Endodermal cell (in vitro differentiated cells): ENCODE results near the gene ELAVL3. TPM values are rescaled to one million over a fixed set of nuclear protein-coding genes. Genes with fewer than 3 reads are reported as not detected.

Source experiments
- DNase-seq: peaks from one replicate; pipeline ENCODE4 v3.0.0-alpha.2; 2017
- H3K27ac ChIP-seq: 2 replicates; pipeline ENCODE4 v1.5.1; 2013; ENCODE audit warnings: mild to moderate bottlenecking, low read depth, low read length, moderate library complexity
- H3K27me3 ChIP-seq: 2 replicates; pipeline ENCODE4 v1.6.1; 2013; ENCODE audit warnings: mild to moderate bottlenecking, low read length, moderate library complexity; ENCODE audit not compliant: insufficient read depth, control insufficient read depth, poor library complexity, severe bottlenecking
- H3K36me3 ChIP-seq: 2 replicates; pipeline ENCODE4 v1.7.0; 2013; ENCODE audit warnings: mild to moderate bottlenecking, low read length, moderate library complexity; ENCODE audit not compliant: control insufficient read depth, insufficient read depth
- H3K4me1 ChIP-seq: one replicate; pipeline ENCODE4 v1.7.0; 2013; ENCODE audit warnings: low read length; ENCODE audit not compliant: control insufficient read depth, insufficient read depth
- H3K4me3 ChIP-seq: 2 replicates; pipeline ENCODE4 v1.5.1; 2013; ENCODE audit warnings: mild to moderate bottlenecking, low read length, moderate library complexity
- H3K9ac ChIP-seq: 2 replicates; pipeline ENCODE4 v1.6.1; 2013; ENCODE audit warnings: mild to moderate bottlenecking, low read length, moderate library complexity; ENCODE audit not compliant: poor library complexity, severe bottlenecking; ENCODE audit errors: extremely low read depth
- H3K9me3 ChIP-seq: 2 replicates; pipeline ENCODE4 v1.6.1; 2013; ENCODE audit warnings: mild to moderate bottlenecking, low read length, moderate library complexity; ENCODE audit not compliant: control insufficient read depth
- H3K27ac Mint-ChIP-seq: 2 replicates; pipeline ENCODE4 v1.8.0; 2020; ENCODE audit warnings: mixed read lengths
- H3K27me3 Mint-ChIP-seq: 2 replicates; pipeline ENCODE4 v1.8.0; 2021; ENCODE audit warnings: mild to moderate bottlenecking, mixed read lengths; ENCODE audit not compliant: insufficient read depth
- H3K36me3 Mint-ChIP-seq: 2 replicates; pipeline ENCODE4 v1.8.0; 2020; ENCODE audit warnings: low read depth, mixed read lengths
- H3K4me1 Mint-ChIP-seq: 2 replicates; pipeline ENCODE4 v1.8.0; 2020; ENCODE audit warnings: mixed read lengths
- H3K4me3 Mint-ChIP-seq: 2 replicates; pipeline ENCODE4 v1.8.0; 2020; ENCODE audit warnings: mild to moderate bottlenecking, moderate library complexity, mixed read lengths
- H3K9me3 Mint-ChIP-seq: 2 replicates; pipeline ENCODE4 v1.8.0; 2020; ENCODE audit warnings: mild to moderate bottlenecking, mixed read lengths
- WGBS, 2 experiments: methylation state at CpG; one replicate each; pipeline versions ENCODE4 v1.1.5 to v1.1.7; 2013; ENCODE audit warnings: missing lambda C conversion rate in 2 of 2, mixed read lengths in 1 of 2; ENCODE audit not compliant: insufficient coverage in 1 of 2, insufficient read length in 1 of 2; 5-methylcytosine and 5-hydroxymethylcytosine counted together
- long read RNA-seq, 4 experiments: library from polyadenylated mRNA in 2 of 4; library from RNA in 1 of 4; library from capped mRNA in 1 of 4; stranded (forward) in 3 of 4; unstranded in 1 of 4; transcript quantifications; one replicate each; pipeline ENCODE4 v2.0.0, GENCODE V29; 2020 to 2021; ENCODE audit warnings: inconsistent platforms in 1 of 4
- polyA plus RNA-seq, 2 experiments: library from polyadenylated mRNA; stranded (reverse); fragments of 50-300 nt; gene quantifications; one replicate each; pipeline ENCODE4 v1.2.3, GENCODE V29; 2013
- total RNA-seq, 2 donors: library from RNA; stranded (reverse); fragmentation: NEBNext Ultra II Directional in 1 of 2; extraction: Animal tissue kit (Norgen Biotek cat#: 25700) in 1 of 2; gene quantifications; 2 replicates in 1 of 2; 3 replicates in 1 of 2; pipeline ENCODE4 v1.2.1, GENCODE V29; 2021
- TF ChIP-seq, protein P1 (sequence below): fragments of 200-600 bp; sonication (generic); conservative IDR thresholded peaks from 2 replicates; pipeline ENCODE4 v1.5.0; 2021; ENCODE audit warnings: antibody characterized with exemption, mild to moderate bottlenecking

The ELAVL3 gene
- under 1 TPM in 1 of 2 donors, not detected in 1; 0.55 TPM for total RNA-seq
- 42.1 TPM for polyA plus RNA-seq (2013, experiment 1 of 2)
- 37.5 TPM for polyA plus RNA-seq (2013, experiment 2 of 2)
- long read RNA-seq, experiment 1: 0 reads
- long read RNA-seq, experiment 2: 0 reads
- long read RNA-seq, experiment 3: 0 reads
- long read RNA-seq, experiment 4: 0 reads

DNA sequence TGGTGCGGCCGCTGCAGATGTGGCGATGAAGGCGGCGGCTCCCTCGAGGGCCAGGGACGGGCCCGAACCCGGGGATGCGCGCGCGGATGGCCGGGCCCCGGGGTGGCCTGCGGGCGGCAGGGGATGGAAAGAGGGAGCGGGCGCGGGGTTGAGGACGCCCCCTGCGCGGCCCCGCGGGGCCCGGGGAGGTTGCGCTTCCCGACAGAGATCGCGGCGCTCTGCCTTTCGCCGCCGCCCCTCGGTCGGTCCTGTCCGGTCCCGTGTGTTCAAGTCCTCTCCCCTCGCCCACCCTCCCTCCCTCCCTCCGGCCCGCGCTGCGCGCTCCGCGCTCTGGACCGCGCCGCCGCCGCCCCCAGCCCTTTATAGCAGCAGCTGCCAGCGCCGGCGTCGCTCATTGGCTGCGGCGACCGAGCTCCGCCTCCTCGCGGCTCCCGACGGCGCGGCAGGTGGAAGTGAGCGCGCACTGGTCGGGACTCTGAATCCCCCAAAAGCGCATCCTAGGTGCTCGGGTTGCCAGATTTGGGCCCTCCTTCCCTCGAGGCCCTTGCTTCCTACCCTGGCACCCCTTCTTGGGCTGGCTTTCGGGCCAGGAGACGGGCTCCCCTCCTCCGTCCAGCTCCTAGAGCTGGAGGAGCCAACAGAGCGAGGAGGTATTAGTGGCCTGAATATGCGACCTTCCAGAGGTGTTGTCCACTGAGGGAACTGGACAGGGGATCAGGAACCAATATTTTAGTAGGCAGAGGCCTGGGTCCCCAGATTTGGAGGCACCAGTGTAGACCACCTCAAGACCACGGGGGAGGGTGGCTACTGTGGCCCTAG lies at the start of gene ELAVL3:
TSS of gene ELAVL3 (minus strand) at position 332 of the 819 bp plus-strand sequence. CDS start 438 bp downstream, outside the sequence.
- H3K36me3 ChIP-seq: no peaks in the 10 kb centered on the region
- Mint-ChIP-seq H3K36me3 (peaks cover 10% of the 10 kb centered on the region), H3K4me3 (no peak within 1 kb of the TSS), H3K27me3 (peaks cover 66% of the 10 kb centered on the region), H3K27ac (no peak within 1 kb of the TSS), H3K4me1 (no peaks in the 10 kb centered on the region), H3K9me3 (peaks cover 3% of the 10 kb centered on the region)
- no peaks in the 10 kb centered on the region for H3K9me3 ChIP-seq
- peaks cover 70% of the 10 kb centered on the region for H3K27me3 ChIP-seq
- peak within 1 kb of the TSS; percentile 49 for H3K27ac ChIP-seq
- H3K9ac ChIP-seq: no peak within 1 kb of the TSS
- TF ChIP-seq, protein P1, sequence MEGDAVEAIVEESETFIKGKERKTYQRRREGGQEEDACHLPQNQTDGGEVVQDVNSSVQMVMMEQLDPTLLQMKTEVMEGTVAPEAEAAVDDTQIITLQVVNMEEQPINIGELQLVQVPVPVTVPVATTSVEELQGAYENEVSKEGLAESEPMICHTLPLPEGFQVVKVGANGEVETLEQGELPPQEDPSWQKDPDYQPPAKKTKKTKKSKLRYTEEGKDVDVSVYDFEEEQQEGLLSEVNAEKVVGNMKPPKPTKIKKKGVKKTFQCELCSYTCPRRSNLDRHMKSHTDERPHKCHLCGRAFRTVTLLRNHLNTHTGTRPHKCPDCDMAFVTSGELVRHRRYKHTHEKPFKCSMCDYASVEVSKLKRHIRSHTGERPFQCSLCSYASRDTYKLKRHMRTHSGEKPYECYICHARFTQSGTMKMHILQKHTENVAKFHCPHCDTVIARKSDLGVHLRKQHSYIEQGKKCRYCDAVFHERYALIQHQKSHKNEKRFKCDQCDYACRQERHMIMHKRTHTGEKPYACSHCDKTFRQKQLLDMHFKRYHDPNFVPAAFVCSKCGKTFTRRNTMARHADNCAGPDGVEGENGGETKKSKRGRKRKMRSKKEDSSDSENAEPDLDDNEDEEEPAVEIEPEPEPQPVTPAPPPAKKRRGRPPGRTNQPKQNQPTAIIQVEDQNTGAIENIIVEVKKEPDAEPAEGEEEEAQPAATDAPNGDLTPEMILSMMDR: peak; percentile 31
- H3K4me1 ChIP-seq: no peaks in the 10 kb centered on the region
- peak; percentile 68 for DNase-seq
- H3K4me3 ChIP-seq: no peak within 1 kb of the TSS
- WGBS, 2 experiments: 18 to 50% methylated on average over 6 to 75 of the region's 77 CpGs

DNA sequence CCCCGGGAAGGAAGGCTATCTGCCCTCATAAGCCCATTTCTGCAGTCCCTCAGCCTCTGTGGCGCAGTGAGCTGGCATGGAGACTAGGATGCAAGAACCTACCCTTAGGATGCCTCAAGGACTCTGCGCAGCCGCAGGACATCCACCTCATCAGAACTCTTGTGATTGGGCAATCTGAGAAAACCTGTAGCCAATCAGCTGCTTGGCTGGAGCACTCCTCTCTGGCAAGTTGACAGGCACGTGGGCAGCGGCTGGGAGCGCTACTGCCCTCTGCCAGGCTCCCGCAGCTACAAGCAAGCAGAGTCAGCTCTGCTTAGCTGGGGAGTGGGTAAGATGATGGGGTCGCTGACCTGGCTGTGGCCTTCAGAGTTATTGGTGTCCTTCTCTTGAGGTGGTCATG lies 49.6 kb upstream of the ELAVL3 start:
- Histone ChIP-seq H3K9me3 (no peaks in the 10 kb centered on the region), H3K4me1 (no peaks in the 10 kb centered on the region), H3K27ac (no peak overlapping the region), H3K9ac (no peak overlapping the region), H3K36me3 (no peaks in the 10 kb centered on the region), H3K4me3 (no peak overlapping the region), H3K27me3 (no peaks in the 10 kb centered on the region)
- H3K9me3 Mint-ChIP-seq: no peaks in the 10 kb centered on the region
- 39 to 59% methylated on average over 4 to 9 of the region's 9 CpGs for WGBS, 2 experiments
- no peak overlapping the region for H3K27ac Mint-ChIP-seq
- peaks cover 26% of the 10 kb centered on the region for H3K27me3 Mint-ChIP-seq
- TF ChIP-seq, protein P1: peak; percentile 58
- peak; percentile 95 for DNase-seq
- no peaks in the 10 kb centered on the region for H3K36me3 Mint-ChIP-seq
- H3K4me1 Mint-ChIP-seq: peaks cover 7% of the 10 kb centered on the region
- no peak overlapping the region for H3K4me3 Mint-ChIP-seq

GRCh38 chr19:11528551-11529341 lies 47.9 kb upstream of the ELAVL3 start, which contains the start of gene ECSIT:
ECSIT (minus strand) TSS chr19:11529134; CDS start chr19:11519170, 9,964 bp downstream.
- no peaks in the 10 kb centered on the region for H3K27me3 ChIP-seq
- TF ChIP-seq, protein P1: no peak
- no peaks in the 10 kb centered on the region for H3K9me3 ChIP-seq
- H3K4me1 ChIP-seq: no peaks in the 10 kb centered on the region
- H3K27ac ChIP-seq: peak within 1 kb of the TSS; percentile 89
- Mint-ChIP-seq H3K4me3 (peak within 1 kb of the TSS; percentile 89), H3K9me3 (no peaks in the 10 kb centered on the region), H3K4me1 (peaks cover 6% of the 10 kb centered on the region), H3K36me3 (no peaks in the 10 kb centered on the region), H3K27ac (peak within 1 kb of the TSS; percentile 95), H3K27me3 (peaks cover 11% of the 10 kb centered on the region)
- DNase-seq: peak; percentile 99
- no peaks in the 10 kb centered on the region for H3K36me3 ChIP-seq
- H3K9ac ChIP-seq: peak within 1 kb of the TSS; percentile 69
- 0 to 1% methylated on average over 27 to 47 of the region's 47 CpGs for whole genome bisulfite sequencing, 2 experiments
- peak within 1 kb of the TSS; percentile 90 for H3K4me3 ChIP-seq
